HL-60 (cell line): ENCODE results near the gene SHLD1.
"Not testable (repeated sequence)": the region's sequence is repeated elsewhere in the genome, so short reads cannot be mapped to it uniquely, and the experiment has no call there.

Source experiments
- DNase-seq, 2 experiments: peaks; one replicate each; pipeline ENCODE4 v3.0.0-alpha.2; 2010 to 2020; ENCODE audit warnings: low read depth in 1 of 2, low spot score in 1 of 2
- H3K27ac ChIP-seq: fragments of 250-450 bp; sonication (Bioruptor Pico); replicated peaks from 2 replicates; pipeline ENCODE4 v1.5.1; 2020; ENCODE audit warnings: mild to moderate bottlenecking, moderate library complexity
- H3K27me3 ChIP-seq: fragments of 250-450 bp; sonication (Bioruptor Pico); 2 replicates; pipeline ENCODE4 v1.5.1; 2021; ENCODE audit warnings: mild to moderate bottlenecking, moderate library complexity; ENCODE audit not compliant: insufficient read depth, poor library complexity, severe bottlenecking
- H3K4me3 ChIP-seq: replicated peaks from 2 replicates; pipeline ENCODE4 v1.5.1; 2011; ENCODE audit warnings: mild to moderate bottlenecking, control low read depth, low read length; ENCODE audit not compliant: insufficient read depth
- GABPA ChIP-seq: IDR thresholded peaks from 2 replicates; pipeline ENCODE4 v1.6.1; 2012; ENCODE audit warnings: low read depth
- POLR2AphosphoS5 ChIP-seq: IDR thresholded peaks from 2 replicates; pipeline ENCODE4 v1.6.1; 2012; ENCODE audit warnings: low read depth
- REST ChIP-seq: IDR thresholded peaks from 2 replicates; pipeline ENCODE4 v1.6.1; 2012; ENCODE audit warnings: low read depth; ENCODE audit not compliant: insufficient replicate concordance
- SPI1 ChIP-seq: IDR thresholded peaks from 2 replicates; pipeline ENCODE4 v1.6.1; 2012; ENCODE audit warnings: low read depth, mild to moderate bottlenecking, borderline replicate concordance
- TF ChIP-seq, protein P1 (sequence below): IDR thresholded peaks from one replicate; pipeline ENCODE4 v1.5.1; 2011; ENCODE audit warnings: low read length, control low read depth, inconsistent platforms; ENCODE audit not compliant: insufficient read depth

The SHLD1 gene

DNA sequence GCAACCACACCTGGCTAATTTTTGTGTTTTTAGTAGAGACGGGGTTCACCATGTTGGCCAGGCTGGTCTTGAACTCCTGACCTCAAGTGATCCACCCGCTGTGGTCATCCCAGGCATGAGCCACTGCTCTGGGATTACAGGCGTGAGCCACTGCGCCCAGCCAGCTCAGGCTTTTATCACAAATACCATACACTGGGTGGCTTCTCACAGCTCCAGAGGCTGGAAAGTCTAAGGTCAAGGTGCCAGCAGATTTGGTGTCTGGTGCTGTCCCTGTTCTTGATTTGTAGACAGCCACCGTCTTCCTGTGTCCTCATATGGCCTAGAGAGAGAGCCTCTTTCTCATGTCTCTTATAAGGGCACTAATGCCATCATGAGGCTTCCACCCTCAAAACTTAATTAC lies 25.9 kb downstream of the SHLD1 start:
- no peaks in the 10 kb centered on the region for H3K27me3 ChIP-seq
- no peak overlapping the region for H3K4me3 ChIP-seq
- DNase-seq = no peak
- TF ChIP-seq SPI1 (no peak), REST (no peak), GABPA (no peak), POLR2AphosphoS5 (no peak)
- TF ChIP-seq, protein P1, sequence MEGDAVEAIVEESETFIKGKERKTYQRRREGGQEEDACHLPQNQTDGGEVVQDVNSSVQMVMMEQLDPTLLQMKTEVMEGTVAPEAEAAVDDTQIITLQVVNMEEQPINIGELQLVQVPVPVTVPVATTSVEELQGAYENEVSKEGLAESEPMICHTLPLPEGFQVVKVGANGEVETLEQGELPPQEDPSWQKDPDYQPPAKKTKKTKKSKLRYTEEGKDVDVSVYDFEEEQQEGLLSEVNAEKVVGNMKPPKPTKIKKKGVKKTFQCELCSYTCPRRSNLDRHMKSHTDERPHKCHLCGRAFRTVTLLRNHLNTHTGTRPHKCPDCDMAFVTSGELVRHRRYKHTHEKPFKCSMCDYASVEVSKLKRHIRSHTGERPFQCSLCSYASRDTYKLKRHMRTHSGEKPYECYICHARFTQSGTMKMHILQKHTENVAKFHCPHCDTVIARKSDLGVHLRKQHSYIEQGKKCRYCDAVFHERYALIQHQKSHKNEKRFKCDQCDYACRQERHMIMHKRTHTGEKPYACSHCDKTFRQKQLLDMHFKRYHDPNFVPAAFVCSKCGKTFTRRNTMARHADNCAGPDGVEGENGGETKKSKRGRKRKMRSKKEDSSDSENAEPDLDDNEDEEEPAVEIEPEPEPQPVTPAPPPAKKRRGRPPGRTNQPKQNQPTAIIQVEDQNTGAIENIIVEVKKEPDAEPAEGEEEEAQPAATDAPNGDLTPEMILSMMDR = no peak
- no peak overlapping the region for H3K27ac ChIP-seq

DNA sequence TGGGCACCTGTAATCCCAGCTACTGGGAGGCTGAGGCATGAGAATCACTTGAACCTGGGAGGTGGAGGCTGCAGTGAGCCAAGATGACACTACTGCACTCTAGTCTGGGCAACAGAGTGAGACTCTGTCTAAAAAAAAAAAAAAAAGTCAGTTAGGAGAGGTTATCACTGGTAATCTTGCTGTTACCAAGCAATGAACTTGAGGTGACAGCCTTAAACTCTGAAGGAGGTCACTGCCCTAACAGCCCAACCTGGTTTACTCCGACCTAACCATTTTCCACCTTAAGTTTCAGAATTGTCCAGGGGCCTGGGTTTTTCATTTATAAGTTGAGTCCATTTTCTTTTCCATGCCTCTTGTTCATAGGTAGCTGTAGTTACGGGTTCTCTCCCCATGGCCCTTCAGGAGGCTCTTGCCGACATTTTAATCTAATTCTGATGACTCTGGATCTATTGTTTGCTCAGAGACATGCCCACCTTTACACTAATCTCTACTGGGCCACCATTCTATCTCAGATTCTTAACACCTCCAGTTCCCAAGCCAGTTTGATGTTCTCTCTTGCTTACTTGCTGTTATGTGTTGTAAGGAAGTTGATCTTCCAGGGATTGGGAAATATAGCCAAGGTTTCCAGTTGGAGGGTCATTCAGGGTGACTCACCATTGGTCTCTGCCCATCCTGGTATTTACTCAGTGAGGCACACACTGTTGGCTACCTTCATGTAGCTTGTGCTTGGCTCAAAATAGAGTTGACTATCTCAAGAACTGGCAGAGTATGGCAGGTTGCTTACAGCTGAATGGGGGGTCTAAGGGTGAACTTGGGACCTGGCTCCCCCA lies 29.1 kb downstream of the SHLD1 start:
- no peak for TF ChIP-seq POLR2AphosphoS5
- no peak for TF ChIP-seq REST
- TF ChIP-seq GABPA = no peak
- TF ChIP-seq, protein P1 = no peak
- no peak for TF ChIP-seq SPI1
- Histone ChIP-seq H3K27ac (no peak overlapping the region), H3K27me3 (no peaks in the 10 kb centered on the region), H3K4me3 (no peak overlapping the region)
- DNase-seq = no peak

GRCh38 chr20:5780846-5781217 lies 30.6 kb downstream of the SHLD1 start:
- Histone ChIP-seq H3K27me3 (no peaks in the 10 kb centered on the region), H3K27ac (no peak overlapping the region), H3K4me3 (no peak overlapping the region)
- DNase-seq = no peak
- TF ChIP-seq SPI1 = no peak
- TF ChIP-seq REST = no peak
- no peak for TF ChIP-seq POLR2AphosphoS5
- TF ChIP-seq GABPA = no peak
- TF ChIP-seq, protein P1 = no peak

DNA sequence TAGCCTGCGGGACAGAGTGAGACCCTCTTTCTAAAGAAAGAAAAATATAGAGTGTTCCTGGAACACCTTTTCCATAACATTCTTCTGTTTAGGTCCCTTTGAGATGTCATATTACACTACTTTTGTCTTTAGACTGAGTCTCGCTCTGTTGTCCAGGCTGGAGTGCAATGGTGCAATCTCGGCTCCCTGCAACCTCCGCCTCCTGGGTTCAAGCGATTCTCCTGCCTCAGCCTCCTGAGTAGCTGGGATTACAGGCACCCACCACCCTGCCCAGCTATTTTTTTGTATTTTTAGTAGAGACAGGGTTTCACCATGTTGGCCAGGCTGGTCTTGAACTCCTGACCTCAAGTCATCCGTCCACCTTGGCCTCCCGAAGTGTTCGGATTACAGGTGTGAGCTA lies 31.2 kb downstream of the SHLD1 start:
- H3K4me3 ChIP-seq, H3K27me3 ChIP-seq, DNase-seq, H3K27ac ChIP-seq: not testable (repeated sequence)
